ENCODE measurements around the gene MUC3A.
A peak's percentile ranks its signal among the peaks of the same experiment; 100 is the strongest.
"Not testable (repeated sequence)": the region's sequence is repeated elsewhere in the genome, so short reads cannot be mapped to it uniquely, and the experiment has no call there.

The MUC3A gene

GRCh38 chr7:100971111-100972001 is 22.0 kb downstream of the MUC3A start:
- no peak for DNase-seq (ENCODE audit: low read depth in 4 of 4, low spot score in 1 of 4)

DNA sequence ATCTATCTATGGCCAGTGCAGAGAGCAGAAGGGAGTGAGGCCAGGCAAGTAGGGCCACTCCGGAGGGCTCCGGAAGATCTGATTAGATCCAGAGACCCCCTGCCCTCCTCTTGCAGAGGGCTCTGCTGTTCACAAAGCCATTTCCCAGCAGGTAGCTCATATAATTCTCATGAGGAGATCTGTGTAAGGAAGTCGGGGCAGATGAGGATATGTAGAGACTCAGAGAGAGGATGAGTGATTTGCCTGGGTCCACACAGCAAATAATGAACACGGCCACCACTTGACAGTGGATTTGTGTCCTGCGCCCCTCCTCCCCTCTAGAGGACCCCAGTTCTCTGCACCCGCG is 22.6 kb downstream of the MUC3A start:
- DNase-seq (ENCODE audit: low read depth in 4 of 4, low spot score in 1 of 4), result no peak

DNA sequence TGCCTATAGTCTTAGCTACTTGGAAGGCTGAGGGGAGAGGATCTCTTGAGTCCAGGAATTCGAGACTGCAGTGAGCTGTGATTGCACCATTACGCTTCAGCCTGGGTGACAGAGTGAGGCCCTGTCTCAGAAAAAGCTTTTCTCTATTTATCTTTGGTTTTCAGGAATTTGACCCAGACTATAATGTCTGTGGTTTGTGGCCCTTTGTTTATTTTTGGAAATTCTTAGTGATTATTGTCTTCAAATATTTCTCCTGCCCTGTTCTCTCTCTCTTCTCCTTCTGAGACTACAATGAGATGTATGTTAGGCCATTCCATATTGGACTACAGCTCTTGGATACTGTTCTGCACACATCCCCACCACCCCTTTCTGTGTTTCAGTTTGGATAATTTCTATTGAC is 24.7 kb downstream of the MUC3A start:
- no peak for DNase-seq (ENCODE audit: low read depth in 4 of 4, low spot score in 1 of 4)

DNA sequence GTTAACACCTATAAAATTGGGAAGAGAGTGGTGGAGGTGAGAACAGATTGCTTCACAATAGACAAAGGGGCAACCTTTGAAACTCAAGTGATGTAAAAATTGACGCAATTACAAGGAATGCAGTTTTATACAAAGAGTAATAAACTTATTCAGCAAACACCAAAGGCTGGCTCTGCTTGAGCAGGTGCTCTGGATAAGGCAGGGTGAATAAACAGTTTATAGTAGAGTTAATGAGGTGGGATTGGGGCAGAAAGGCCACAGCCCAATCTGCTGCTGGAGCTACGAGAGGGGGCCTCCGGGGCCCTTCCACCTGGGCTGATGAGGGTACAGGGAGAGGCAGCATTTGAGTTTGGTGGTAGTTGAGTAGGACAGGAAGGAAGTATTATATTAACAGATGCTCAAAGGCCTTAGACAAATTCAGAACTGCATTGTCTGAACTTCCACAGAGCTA is 26.1 kb downstream of the MUC3A start:
- DNase-seq (ENCODE audit: low read depth in 4 of 4, low spot score in 1 of 4), result no peak

DNA sequence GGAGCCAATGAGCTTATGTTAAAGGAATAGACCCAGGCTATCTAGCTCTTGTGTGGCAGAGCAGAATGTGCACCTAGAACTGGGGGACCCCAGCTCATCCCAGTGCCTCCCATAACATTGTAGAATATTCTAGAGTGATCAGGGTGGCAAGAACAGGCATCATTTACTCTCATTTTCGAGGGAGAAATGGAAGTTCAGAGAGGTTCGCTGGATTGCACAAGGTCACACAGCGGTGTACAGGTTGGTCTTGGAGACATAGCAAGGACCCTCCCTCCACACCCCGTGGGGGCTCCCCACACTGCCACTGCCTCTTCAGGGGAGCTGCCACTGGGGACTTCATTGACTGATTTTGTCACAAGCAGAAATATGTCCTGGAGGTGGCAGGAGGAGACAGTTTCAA is 29.0 kb downstream of the MUC3A start:
- no peak for DNase-seq (ENCODE audit: low read depth in 4 of 4, low spot score in 1 of 4)

DNA sequence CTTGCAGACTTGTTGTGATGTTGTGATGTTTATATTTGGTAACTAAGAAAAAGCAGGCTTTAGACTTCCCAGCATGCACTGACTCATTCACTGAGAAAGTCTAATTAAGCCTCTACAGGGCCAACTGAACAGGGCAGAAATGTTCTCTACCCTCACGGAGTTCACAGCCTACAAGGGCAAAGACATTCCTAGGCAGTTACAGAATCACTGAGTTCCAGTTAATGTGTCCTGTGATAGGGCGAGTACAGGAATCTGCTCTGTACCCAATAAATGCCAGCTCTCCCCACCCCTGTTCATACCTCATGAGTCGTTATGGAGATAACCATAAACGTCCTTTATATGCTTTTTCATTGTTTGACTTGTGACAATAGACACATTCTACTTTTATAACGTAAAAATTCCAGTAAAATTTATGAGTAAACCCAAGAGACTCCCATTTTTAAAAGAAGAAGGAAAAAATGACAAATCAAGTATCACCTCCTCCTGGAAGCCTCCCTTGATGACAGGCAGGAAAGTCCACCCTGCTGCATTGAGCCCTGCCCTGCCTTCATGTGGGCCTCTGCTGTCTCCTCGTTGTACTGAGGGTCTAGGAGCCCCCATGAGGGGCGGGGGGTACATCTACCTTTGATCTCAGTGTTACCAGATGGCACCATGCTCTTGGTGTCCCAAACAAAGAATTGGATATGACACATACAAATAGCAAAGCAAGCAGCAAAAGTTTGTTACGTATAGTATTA is 34.3 kb downstream of the MUC3A start:
- DNase-seq (ENCODE audit: low read depth in 4 of 4, low spot score in 1 of 4), result no peak

DNA sequence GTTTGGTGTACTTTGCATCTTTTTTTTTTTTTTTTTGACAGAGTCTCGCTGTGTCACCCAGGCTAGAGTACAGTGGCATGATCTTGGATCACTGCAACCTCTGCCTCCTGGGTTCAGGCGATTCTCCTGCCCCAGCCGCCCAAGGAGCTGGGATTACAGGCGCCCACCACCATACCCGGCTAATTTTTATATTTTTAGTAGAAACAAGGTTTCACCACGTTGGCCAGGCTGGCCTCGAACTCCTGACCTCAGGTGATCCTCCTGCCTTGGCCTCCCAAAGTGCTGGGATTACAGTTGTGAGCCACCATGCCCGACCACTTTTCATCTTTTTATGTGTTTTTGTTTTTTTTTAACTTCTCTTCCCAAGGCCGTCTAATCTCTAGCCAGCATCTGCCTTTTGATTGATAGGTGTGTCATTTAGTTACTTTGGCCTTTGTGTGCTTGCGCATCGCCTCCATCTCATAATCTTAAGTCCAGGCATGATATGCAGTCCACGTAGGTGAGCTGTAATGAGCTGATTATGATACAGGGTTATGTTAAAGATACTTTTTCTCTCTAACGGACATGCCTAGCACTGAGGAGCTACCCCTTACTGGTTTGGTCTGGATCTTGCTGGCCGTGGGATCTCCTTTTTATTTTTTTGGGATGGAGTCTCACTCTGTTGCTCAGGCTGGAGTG is 35.0 kb downstream of the MUC3A start:
- not testable (repeated sequence) for DNase-seq (ENCODE audit: low read depth in 4 of 4, low spot score in 1 of 4)

DNA sequence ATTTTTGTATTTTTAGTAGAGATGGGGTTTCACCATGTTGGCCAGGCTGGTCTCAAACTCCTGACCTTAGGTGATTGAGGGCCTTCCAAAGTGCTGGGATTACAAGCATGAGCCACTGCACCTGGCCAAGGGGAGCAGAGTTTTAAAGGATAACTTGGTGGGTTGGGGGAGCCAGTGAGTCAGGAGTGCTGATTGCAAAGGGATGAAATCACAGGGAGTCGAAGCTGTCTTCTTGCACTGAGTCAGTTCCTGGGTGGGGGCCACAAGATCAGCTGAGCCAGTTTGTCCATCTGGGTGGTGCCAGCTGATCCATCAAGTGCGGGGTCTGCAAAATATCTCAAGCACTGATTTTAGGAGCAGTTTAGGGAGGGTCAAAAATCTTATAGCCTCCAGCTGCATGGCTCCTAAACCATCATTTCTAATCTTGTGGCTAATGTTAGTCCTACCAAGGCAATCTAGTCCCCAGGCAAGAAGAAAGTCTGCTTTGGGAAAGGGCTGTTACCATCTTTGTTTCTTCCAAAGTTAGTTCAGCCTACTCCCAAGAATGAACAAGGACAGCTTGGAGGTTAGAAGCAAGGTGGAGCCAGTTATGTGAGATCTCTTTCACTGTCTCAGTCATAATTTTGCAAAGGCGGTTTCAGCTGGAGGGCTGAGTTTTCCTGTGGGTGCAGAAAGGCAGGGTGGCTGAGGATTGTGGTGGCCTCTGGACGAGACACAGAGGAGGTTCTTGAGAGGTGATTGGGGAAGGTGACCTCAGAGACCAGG is 35.9 kb downstream of the MUC3A start:
- DNase-seq (ENCODE audit: low read depth in 4 of 4, low spot score in 1 of 4), result not testable (repeated sequence)

DNA sequence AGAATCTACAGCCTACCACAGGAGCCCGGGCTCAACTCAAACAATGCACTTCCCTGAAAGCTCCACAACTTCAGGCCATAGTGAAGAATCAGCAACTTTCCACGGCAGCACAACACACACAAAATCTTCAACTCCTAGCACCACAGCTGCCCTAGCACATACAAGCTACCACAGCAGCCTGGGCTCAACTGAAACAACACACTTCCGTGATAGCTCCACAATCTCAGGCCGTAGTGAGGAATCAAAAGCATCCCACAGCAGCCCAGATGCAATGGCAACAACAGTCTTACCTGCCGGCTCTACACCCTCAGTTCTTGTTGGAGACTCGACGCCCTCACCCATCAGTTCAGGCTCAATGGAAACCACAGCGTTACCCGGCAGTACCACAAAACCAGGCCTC is 42.3 kb downstream of the MUC3A start:
- DNase-seq (ENCODE audit: low read depth in 4 of 4, low spot score in 1 of 4), result no peak

- DNase-seq (ENCODE audit: low read depth in 4 of 4, low spot score in 1 of 4), result not testable (repeated sequence)
Measured at GRCh38 chr7:100992280-100992679, 42.9 kb downstream of the MUC3A start.

DNA sequence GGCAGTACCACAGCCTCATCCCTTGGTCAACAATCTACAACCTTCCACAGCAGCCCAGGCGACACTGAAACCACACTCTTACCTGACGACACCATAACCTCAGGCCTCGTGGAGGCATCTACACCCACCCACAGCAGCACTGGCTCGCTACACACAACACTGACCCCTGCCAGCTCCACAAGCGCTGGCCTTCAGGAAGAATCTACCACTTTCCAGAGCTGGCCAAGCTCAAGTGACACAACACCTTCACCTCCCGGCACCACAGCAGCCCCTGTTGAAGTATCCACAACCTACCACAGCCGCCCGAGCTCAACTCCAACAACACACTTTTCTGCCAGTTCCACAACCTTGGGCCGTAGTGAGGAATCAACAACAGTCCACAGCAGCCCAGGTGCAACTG is 45.3 kb downstream of the MUC3A start:
- not testable (repeated sequence) for DNase-seq (ENCODE audit: low read depth in 4 of 4, low spot score in 1 of 4)

DNA sequence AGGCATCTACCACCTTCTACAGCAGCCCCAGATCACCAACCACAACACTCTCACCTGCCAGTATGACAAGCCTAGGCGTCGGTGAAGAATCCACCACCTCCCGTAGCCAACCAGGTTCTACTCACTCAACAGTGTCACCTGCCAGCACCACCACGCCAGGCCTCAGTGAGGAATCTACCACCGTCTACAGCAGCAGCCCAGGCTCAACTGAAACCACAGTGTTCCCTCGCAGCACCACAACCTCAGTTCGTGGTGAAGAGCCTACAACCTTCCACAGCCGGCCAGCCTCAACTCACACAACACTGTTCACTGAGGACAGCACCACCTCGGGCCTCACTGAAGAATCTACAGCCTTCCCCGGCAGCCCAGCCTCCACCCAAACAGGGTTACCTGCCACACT is 49.2 kb downstream of the MUC3A start:
- not testable (repeated sequence) for DNase-seq (ENCODE audit: low read depth in 4 of 4, low spot score in 1 of 4)

- DNase-seq (ENCODE audit: low read depth in 4 of 4, low spot score in 1 of 4), result not testable (repeated sequence)
Measured at GRCh38 chr7:100999334-100999733, 50.0 kb downstream of the MUC3A start.

GRCh38 chr7:101000025-101000424 is 50.7 kb downstream of the MUC3A start:
- not testable (repeated sequence) for DNase-seq (ENCODE audit: low read depth in 4 of 4, low spot score in 1 of 4)

- DNase-seq (ENCODE audit: low read depth in 4 of 4, low spot score in 1 of 4), result not testable (repeated sequence)
Measured at GRCh38 chr7:101002333-101002732, 53.0 kb downstream of the MUC3A start.

DNA sequence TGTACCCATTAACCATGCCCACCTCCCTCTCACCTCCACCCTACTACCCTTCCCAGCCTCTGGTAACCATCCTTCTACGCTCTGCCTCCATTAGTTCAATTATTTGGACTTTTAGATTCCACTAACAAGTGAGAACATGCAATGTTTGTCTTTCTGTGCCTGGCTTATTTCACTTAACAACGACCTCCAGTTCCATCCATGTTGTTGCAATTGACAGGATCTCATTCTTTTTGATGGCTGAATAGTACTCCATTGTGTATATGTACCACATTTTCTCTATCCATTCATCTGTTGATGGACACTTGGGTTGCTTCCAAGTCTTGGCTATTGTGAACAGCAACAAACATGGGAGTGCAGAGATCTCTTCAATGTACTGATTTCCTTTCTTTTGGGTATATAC is 58.0 kb downstream of the MUC3A start:
- DNase-seq (ENCODE audit: low read depth in 4 of 4, low spot score in 1 of 4), result not testable (repeated sequence)

- no peak for DNase-seq (ENCODE audit: low read depth in 4 of 4, low spot score in 1 of 4)
Measured at GRCh38 chr7:101009629-101010028, 60.3 kb downstream of the MUC3A start.

DNA sequence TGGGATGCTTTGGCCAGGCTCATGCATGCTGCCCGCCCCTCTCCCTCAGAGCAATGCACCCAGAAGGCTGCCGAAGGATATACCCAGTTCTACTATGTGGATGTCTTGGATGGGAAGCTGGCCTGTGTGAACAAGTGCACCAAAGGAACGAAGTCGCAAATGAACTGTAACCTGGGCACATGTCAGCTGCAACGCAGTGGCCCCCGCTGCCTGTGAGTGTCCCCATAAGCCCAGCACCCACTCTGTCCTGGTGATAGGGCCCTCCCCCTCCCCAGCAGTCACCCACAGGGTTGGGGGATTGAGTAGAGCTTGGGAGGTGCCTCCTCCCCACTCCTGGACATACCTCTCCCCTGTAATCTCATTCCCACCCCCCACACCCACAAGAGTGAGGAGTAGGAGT is 63.6 kb downstream of the MUC3A start:
- no peak for DNase-seq (ENCODE audit: low read depth in 4 of 4, low spot score in 1 of 4)

GRCh38 chr7:101015626-101016025 is 66.3 kb downstream of the MUC3A start:
- no peak for DNase-seq (ENCODE audit: low read depth in 4 of 4, low spot score in 1 of 4)

GRCh38 chr7:101017064-101017777 is 67.9 kb downstream of the MUC3A start:
- DNase-seq (ENCODE audit: low read depth in 4 of 4, low spot score in 1 of 4), result peak; percentile 12 to 63 (median 36)
